HG03457 (cell line): ENCODE measurements around the gene TPRN.

ENCODE experiments used
- ATAC-seq: cut with Tn5 transposase; IDR thresholded peaks from one replicate; pipeline ENCODE4 v1.9.1; 2021; ENCODE audit warnings: moderate number of reproducible peaks; ENCODE audit not compliant: unreplicated experiment

Gene TPRN

GRCh38 chr9:137191245-137191644 lies 9.3 kb downstream of the TPRN start:
- no peak for ATAC-seq

GRCh38 chr9:137190315-137190856 lies 10.2 kb downstream of the TPRN start:
- no peak for ATAC-seq

GRCh38 chr9:137189297-137190295 lies 10.9 kb downstream of the TPRN start:
- ATAC-seq = no peak

GRCh38 chr9:137188490-137189296 lies 11.8 kb downstream of the TPRN start, which contains the start of the genes ANAPC2 and SSNA1:
TSS of gene ANAPC2 (minus strand) at chr9:137188560. CDS start at chr9:137188532, 28 bp downstream.
TSS of gene SSNA1 (plus strand) at chr9:137188676. CDS start at chr9:137188727, 51 bp downstream.
- ATAC-seq = peak; percentile 55

GRCh38 chr9:137188086-137188489 lies 12.5 kb downstream of the TPRN start:
- no peak for ATAC-seq

GRCh38 chr9:137187386-137187785 lies 13.2 kb downstream of the TPRN start:
- ATAC-seq = no peak

GRCh38 chr9:137186385-137186784 lies 14.2 kb downstream of the TPRN start:
- no peak for ATAC-seq

- ATAC-seq = no peak
These were observed 14.6 kb downstream of the TPRN start for GRCh38 chr9:137185921-137186320.

GRCh38 chr9:137184881-137185660 lies 15.5 kb downstream of the TPRN start:
- ATAC-seq = no peak

GRCh38 chr9:137183980-137184595 lies 16.5 kb downstream of the TPRN start:
- ATAC-seq = no peak

- ATAC-seq = no peak
These were observed 17.7 kb downstream of the TPRN start for GRCh38 chr9:137182836-137183235.

- ATAC-seq = no peak
These were observed 18.9 kb downstream of the TPRN start for GRCh38 chr9:137181680-137182079.

GRCh38 chr9:137180491-137180890 lies 20.1 kb downstream of the TPRN start:
- no peak for ATAC-seq

- no peak for ATAC-seq
These were observed 20.8 kb downstream of the TPRN start for GRCh38 chr9:137179761-137180160.

- ATAC-seq = no peak
These were observed 21.5 kb downstream of the TPRN start for GRCh38 chr9:137178939-137179630.

- ATAC-seq = no peak
These were observed 22.2 kb downstream of the TPRN start for GRCh38 chr9:137178201-137178938.

- ATAC-seq = no peak
These were observed 24.0 kb downstream of the TPRN start for GRCh38 chr9:137176302-137177182.
